Loucy (cell line): ENCODE results near the gene GNAI3.

Experiments used
- H2AFZ ChIP-seq: fragments of 200-600 bp; sonication (generic); 2 replicates; pipeline ENCODE4 v1.6.0; 2016; ENCODE audit warnings: antibody characterized with exemption, mild to moderate bottlenecking, low read length, moderate library complexity
- H3F3A ChIP-seq: fragments of 200-600 bp; 2 replicates; pipeline ENCODE4 v1.6.0; 2016; ENCODE audit warnings: antibody characterized with exemption, low read depth, mild to moderate bottlenecking
- H3K27me3 ChIP-seq: fragments of 200-600 bp; sonication (generic); 2 replicates; pipeline ENCODE4 v1.6.1; 2014; ENCODE audit warnings: low read length, mild to moderate bottlenecking; ENCODE audit not compliant: insufficient read depth, poor library complexity, severe bottlenecking
- H3K36me3 ChIP-seq: fragments of 200-600 bp; sonication (generic); 2 replicates; pipeline ENCODE4 v1.6.1; 2016; ENCODE audit warnings: low read length; ENCODE audit not compliant: insufficient read depth
- H3K4me1 ChIP-seq: fragments of 200-600 bp; sonication (generic); 2 replicates; pipeline ENCODE4 v1.5.1; 2014; ENCODE audit warnings: low read length, mild to moderate bottlenecking; ENCODE audit not compliant: insufficient read depth, poor library complexity, severe bottlenecking
- H3K4me2 ChIP-seq: fragments of 200-600 bp; sonication (generic); 2 replicates; pipeline ENCODE4 v1.6.0; 2014; ENCODE audit warnings: antibody characterized with exemption, low read length, low read depth, mild to moderate bottlenecking; ENCODE audit not compliant: poor library complexity, severe bottlenecking
- H3K4me3 ChIP-seq: fragments of 200-600 bp; sonication (generic); 2 replicates; pipeline ENCODE4 v1.5.1; 2014; ENCODE audit warnings: low read length, mild to moderate bottlenecking, mixed read lengths; ENCODE audit not compliant: poor library complexity, severe bottlenecking
- H3K79me2 ChIP-seq: fragments of 200-600 bp; sonication (generic); 2 replicates; pipeline ENCODE4 v1.6.1; 2014; ENCODE audit warnings: low read length; ENCODE audit not compliant: insufficient read depth
- H3K9ac ChIP-seq: fragments of 200-600 bp; sonication (generic); 2 replicates; pipeline ENCODE4 v1.6.0; 2014; ENCODE audit warnings: mild to moderate bottlenecking, low read depth, low read length, moderate library complexity; ENCODE audit not compliant: poor library complexity, severe bottlenecking
- H3K9me2 ChIP-seq: fragments of 200-600 bp; sonication (generic); replicated peaks from 2 replicates; pipeline ENCODE4 v1.6.1; 2016; ENCODE audit warnings: low read depth, low read length, mixed read lengths
- H3K9me3 ChIP-seq: fragments of 200-600 bp; sonication (generic); 2 replicates; pipeline ENCODE4 v1.6.1; 2014; ENCODE audit warnings: mild to moderate bottlenecking, antibody characterized with exemption, low read length, low read depth; ENCODE audit not compliant: insufficient read depth
- H4K20me1 ChIP-seq: fragments of 200-600 bp; sonication (generic); 2 replicates; pipeline ENCODE4 v1.6.0; 2014; ENCODE audit warnings: antibody characterized with exemption, low read length, mild to moderate bottlenecking; ENCODE audit not compliant: insufficient read depth, poor library complexity, severe bottlenecking
- EZH2phosphoT487 ChIP-seq: fragments of 200-600 bp; IDR thresholded peaks from 2 replicates; pipeline ENCODE4 v1.6.1; 2018; ENCODE audit warnings: antibody characterized with exemption, mild to moderate bottlenecking, moderate library complexity, borderline replicate concordance
- TF ChIP-seq, protein P1 (sequence below): fragments of 200-600 bp; sonication (generic); conservative IDR thresholded peaks from 2 replicates; pipeline ENCODE4 v1.5.1; 2014; ENCODE audit warnings: mild to moderate bottlenecking, antibody characterized with exemption, low read length

GNAI3 gene

DNA sequence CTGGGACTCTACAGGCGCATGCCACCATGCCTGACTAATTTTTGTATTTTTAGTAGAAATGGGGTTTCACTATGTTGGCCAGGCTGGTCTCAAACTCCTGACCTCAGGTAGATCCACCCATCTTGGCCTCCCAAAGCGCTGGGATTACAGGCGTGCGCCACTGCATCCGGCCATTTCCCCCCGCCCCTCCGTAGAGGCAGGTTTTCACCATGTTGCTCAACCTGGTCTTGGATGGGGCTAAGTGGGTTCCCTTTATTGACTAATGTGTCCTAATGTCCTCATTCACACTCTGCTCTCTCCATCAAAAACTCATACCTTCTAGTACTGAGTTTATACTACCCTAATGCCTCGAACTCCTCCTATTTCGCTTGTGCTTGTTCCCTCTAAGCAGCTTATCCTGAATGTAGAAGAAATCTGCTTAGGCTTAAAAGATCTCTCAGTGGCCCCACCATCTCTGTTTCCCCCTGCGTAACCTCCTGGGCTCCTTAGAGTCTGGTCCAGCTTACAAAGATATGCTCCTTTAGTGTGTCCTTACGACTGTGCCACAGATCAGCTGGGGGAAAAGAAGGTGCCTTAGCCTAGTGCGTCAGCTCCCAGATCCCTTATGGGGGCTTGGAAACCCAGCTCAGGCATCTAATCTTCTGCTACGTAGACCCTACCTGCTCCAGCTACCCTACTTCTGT lies 63.0 kb downstream of the GNAI3 start:
- H3F3A ChIP-seq = no peaks in the 10 kb centered on the region
- no peaks in the 10 kb centered on the region for H4K20me1 ChIP-seq
- H3K9me2 ChIP-seq = no peaks in the 10 kb centered on the region
- H2AFZ ChIP-seq = no peak overlapping the region
- H3K9me3 ChIP-seq = no peaks in the 10 kb centered on the region
- no peaks in the 10 kb centered on the region for H3K27me3 ChIP-seq
- no peak overlapping the region for H3K9ac ChIP-seq
- no peaks in the 10 kb centered on the region for H3K36me3 ChIP-seq
- no peak overlapping the region for H3K4me2 ChIP-seq
- peaks cover 8% of the 10 kb centered on the region for H3K4me1 ChIP-seq
- TF ChIP-seq, protein P1, sequence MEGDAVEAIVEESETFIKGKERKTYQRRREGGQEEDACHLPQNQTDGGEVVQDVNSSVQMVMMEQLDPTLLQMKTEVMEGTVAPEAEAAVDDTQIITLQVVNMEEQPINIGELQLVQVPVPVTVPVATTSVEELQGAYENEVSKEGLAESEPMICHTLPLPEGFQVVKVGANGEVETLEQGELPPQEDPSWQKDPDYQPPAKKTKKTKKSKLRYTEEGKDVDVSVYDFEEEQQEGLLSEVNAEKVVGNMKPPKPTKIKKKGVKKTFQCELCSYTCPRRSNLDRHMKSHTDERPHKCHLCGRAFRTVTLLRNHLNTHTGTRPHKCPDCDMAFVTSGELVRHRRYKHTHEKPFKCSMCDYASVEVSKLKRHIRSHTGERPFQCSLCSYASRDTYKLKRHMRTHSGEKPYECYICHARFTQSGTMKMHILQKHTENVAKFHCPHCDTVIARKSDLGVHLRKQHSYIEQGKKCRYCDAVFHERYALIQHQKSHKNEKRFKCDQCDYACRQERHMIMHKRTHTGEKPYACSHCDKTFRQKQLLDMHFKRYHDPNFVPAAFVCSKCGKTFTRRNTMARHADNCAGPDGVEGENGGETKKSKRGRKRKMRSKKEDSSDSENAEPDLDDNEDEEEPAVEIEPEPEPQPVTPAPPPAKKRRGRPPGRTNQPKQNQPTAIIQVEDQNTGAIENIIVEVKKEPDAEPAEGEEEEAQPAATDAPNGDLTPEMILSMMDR = no peak
- no peak for TF ChIP-seq EZH2phosphoT487
- H3K79me2 ChIP-seq = no peaks in the 10 kb centered on the region
- no peak overlapping the region for H3K4me3 ChIP-seq

DNA sequence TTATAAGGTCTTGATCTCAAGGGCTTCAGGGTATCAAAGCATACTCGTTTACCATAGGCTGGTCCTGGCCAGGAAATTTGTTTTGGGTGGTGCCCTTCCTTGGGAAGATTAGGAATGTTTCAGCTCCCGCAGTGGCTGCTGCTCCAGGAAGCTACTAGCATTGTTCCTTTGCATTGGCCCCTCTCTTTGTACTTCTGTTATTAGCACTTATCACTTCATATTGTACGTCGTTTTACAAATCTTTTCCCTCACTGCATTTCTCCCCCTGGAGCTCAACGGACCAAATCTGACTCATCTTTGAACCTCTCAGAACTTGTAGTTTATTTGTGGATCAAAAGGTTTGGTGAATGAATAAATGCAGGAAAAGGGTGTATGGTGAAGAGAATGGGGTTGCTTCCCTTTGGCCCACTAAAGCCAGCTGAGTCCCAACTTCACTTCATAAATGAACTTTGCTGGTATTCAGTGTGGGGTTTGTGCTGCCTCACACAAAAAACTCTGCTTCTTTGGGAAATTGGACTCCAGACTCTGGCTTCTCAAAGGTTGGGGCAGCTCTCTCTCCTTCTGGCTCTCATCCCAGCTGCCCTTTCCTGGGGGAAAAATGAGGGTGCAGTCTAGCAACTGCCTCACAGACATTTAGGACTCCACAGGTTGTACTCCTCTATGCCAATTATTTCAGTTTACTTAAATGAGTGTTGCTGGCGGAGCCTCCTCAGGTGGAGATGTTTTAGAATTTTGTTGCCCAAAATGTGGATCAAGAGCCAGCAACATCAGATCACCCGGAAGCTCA lies 65.1 kb downstream of the GNAI3 start:
- Histone ChIP-seq H3K9ac (no peak overlapping the region), H3K27me3 (no peaks in the 10 kb centered on the region), H3K36me3 (no peaks in the 10 kb centered on the region), H3F3A (no peaks in the 10 kb centered on the region), H3K4me1 (peaks cover 17% of the 10 kb centered on the region), H3K4me2 (no peak overlapping the region), H4K20me1 (no peaks in the 10 kb centered on the region), H3K4me3 (no peak overlapping the region), H3K9me2 (no peaks in the 10 kb centered on the region), H3K9me3 (no peaks in the 10 kb centered on the region), H2AFZ (no peak overlapping the region), H3K79me2 (no peaks in the 10 kb centered on the region)
- TF ChIP-seq EZH2phosphoT487 = no peak
- TF ChIP-seq, protein P1 = no peak

DNA sequence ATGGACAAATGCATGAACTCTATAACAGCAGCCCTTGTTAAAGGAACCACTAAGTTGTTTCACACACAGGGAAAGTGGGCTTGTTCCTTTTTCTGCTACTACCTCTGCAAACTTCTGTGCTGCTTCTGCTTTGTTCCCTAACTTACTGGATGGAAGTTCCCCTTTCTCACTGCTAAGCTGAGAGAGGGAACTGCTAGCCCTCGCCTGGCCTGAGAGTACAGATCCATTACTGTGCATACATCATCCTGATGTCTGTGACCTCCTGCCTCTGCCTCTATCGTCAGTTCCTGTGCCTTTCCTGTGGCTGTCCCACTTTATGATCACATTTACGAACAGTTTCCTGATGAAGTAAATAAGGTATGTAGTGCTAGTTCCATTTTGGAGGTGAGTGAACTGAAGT lies 67.5 kb downstream of the GNAI3 start:
- H3K4me3 ChIP-seq = peak overlapping the region; percentile 21
- H2AFZ ChIP-seq = peak overlapping the region; percentile 71
- peak overlapping the region; percentile 1 for H3K9ac ChIP-seq
- H3K4me1 ChIP-seq = peaks cover 31% of the 10 kb centered on the region
- peaks cover 11% of the 10 kb centered on the region for H3K79me2 ChIP-seq
- H3K36me3 ChIP-seq = no peaks in the 10 kb centered on the region
- H4K20me1 ChIP-seq = no peaks in the 10 kb centered on the region
- peak overlapping the region; percentile 64 for H3K4me2 ChIP-seq
- no peaks in the 10 kb centered on the region for H3K9me3 ChIP-seq
- no peaks in the 10 kb centered on the region for H3F3A ChIP-seq
- no peaks in the 10 kb centered on the region for H3K9me2 ChIP-seq
- no peaks in the 10 kb centered on the region for H3K27me3 ChIP-seq
- TF ChIP-seq EZH2phosphoT487 = no peak
- TF ChIP-seq, protein P1 = no peak
